GM20000 (cell line): Measurements from ENCODE around the gene WSB1.

Experiments
- DNase-seq: peaks from one replicate; pipeline ENCODE4 v3.0.0; 2012; ENCODE audit warnings: low spot score
- CTCF ChIP-seq: IDR thresholded peaks from 2 replicates; pipeline ENCODE4 v1.5.1; 2012; ENCODE audit warnings: mild to moderate bottlenecking, control low read depth; ENCODE audit errors: extremely low read depth, missing control alignments

Gene WSB1

GRCh38 chr17:27354491-27355081, 60.7 kb downstream of the WSB1 start:
- TF ChIP-seq CTCF, result no peak
- peak; percentile 56 for DNase-seq

- no peak for TF ChIP-seq CTCF
- DNase-seq, result no peak
These were observed 61.5 kb downstream of the WSB1 start for GRCh38 chr17:27355419-27355818.

- DNase-seq, result no peak
- no peak for TF ChIP-seq CTCF
These were observed 62.3 kb downstream of the WSB1 start for GRCh38 chr17:27356091-27356705.

- DNase-seq, result no peak
- no peak for TF ChIP-seq CTCF
These were observed 63.3 kb downstream of the WSB1 start for GRCh38 chr17:27357236-27357635.

GRCh38 chr17:27360507-27360906, 66.6 kb downstream of the WSB1 start:
- no peak for DNase-seq
- no peak for TF ChIP-seq CTCF

- TF ChIP-seq CTCF, result no peak
- no peak for DNase-seq
These were observed 67.8 kb downstream of the WSB1 start for GRCh38 chr17:27361695-27362094.

- DNase-seq, result no peak
- TF ChIP-seq CTCF, result no peak
These were observed 68.6 kb downstream of the WSB1 start for GRCh38 chr17:27362503-27362902.
